Activated T-helper 9 cell treated with anti-CD3 and anti-CD28 coated beads, Interleukin-2, amount 50 U/mL, for 16 hours (primary cell): ENCODE data around the gene STAG2.

ENCODE experiments used
- DNase-seq: peaks from one replicate; pipeline ENCODE4 v3.0.0-alpha.2; 2020; ENCODE audit warnings: low read depth

STAG2 gene

DNA sequence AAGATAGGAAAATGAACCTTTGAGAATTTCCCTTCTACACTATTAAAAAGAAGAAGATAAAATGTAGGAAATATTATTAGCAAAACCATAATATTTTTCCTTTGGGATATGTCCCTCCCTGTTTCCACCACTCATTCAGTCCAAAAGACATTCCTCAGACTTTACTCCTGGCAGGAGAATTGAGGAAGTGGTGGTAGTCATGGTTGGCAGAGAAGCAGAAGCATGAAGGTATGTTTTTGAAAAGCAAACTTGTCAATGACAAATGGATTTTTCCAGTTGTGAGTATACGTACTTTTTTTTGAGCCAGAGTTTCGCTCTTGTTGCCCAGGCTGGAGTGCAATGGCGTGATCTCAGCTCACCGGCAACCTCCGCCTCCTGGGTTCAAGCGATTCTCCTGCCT is 13.7 kb downstream of the STAG2 start:
- no peak for DNase-seq

DNA sequence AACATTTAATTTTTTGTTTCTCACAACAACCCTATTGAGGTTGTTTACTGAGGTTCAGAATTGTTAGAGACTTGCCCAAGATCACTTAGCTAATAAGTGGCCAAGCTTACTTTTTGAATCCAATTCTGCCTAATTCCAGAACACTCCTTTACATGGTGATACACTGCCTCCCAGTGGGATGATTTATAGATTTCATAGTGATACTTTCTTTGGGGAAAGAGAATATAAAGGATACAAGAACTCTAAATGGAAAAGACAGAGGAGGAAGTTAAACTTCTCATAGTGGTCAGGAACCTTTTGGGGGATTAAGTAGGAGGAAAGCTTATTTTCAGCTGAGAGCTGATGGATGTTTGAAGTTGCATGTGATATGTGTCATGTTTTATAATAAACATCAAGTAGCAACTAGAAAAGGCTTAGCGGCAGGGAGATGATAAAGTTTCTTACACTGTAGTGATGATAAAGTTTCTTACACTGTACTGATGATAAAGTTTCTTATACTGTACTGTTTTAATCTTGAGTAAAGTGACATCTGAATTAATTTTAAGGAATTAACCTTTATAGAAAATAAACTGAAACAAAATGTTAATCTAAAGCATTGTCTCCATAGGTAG is 15.3 kb downstream of the STAG2 start:
- DNase-seq, result no peak

DNA sequence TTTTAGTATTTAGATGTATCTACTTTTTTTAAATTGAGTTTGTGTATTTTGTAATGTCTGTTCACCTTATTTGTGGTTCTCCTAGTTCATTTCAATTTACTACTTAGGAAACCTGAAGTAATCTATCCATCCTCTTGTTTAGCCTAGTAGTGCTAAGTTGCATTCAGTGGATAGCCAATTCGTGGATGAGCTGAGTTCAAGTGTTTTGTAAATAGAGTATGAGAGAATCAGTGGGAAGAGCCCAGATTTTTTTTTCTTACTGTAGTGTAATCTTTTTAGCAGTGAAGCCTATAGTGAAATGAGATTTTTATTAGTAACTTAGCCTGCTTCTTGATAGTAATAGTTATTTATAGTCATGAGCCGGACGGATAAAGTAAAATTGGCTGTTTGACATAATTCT is 21.7 kb downstream of the STAG2 start:
- DNase-seq, result no peak

DNA sequence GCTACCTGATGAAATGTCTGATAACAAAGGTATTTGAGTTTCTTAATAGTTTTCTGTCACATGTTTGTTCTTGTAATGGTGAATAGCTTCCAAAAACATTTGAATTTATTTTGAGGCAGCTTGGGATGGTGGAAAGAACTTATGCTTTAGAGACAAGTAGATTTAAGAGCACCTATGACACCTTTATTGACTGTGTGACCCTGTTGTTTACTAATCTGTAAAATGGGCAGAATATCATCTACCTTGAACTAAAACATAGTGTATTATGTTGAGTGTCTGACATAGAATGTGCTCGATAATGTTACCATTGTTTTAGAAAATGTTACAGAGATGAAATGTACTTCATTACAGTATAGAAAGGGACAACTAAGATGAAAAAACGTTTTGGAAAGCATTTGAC is 24.9 kb downstream of the STAG2 start:
- no peak for DNase-seq

DNA sequence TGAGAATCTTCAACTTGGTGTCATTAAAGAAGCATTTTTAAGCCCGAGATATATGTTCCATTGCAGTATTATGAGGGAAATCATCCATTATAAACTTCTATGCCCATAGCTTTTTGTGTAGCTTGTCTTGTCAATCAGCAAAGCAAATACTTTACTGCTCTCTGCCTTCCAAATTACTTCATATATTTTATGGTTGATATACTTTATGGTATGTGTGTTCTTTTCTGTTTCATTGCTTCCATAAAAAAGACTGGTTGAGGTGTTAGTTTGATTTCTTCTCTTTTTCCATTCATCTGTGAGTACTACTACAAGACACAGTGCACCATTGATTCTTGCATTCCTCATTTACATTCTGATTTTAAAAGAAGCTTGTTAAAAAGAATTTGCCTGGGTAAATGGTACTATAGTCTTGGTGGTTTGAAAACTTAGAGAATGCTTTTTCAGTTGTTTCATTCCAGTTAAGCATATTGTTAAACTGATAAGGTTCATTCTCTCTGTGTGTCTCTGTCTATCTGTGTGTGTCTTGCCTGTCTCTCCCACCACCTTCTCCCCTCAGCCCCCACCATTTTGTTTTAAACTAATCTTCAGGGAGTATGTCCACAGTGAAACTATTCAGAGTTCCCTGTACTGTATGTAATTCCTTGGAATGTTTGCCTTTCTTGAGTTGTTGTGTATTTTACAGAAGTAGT is 27.1 kb downstream of the STAG2 start:
- DNase-seq, result no peak

DNA sequence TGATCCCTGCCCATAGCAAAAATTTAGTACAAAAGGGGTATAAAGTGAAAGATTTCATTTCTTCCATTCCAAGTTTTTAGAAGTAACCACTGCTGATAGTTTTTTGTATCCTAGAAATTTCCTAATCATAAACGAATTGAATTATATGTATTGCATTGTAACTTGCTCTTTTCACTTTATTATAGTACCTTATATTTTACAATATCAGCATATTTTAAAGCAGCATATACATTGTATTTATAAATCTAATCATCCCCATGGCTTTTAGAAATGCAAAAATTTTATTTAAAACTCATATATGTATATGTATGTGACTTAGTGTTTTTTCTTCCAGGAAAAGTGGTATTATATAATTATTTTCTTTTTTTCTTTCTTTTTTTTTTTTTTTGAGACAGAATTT is 27.7 kb downstream of the STAG2 start:
- DNase-seq, result no peak

DNA sequence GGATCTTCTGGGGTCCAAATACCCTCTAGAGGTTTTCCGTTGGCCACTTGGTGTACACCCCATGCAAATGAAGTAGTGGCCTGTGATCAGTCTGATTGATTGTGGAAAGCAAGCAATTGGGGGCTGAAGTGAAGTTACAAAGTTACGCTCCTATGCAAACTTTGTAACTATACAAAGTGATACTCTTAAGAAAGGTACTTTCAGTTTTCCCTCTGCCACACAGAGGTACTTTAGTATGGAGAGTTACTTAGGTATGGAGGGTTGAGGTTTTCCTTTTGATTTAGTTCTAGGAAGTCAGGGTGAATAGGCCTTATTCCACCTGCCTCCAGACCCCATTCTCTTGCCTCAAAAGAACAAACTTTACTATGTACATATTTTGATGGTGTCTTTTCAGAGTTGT is 28.7 kb downstream of the STAG2 start:
- no peak for DNase-seq

DNA sequence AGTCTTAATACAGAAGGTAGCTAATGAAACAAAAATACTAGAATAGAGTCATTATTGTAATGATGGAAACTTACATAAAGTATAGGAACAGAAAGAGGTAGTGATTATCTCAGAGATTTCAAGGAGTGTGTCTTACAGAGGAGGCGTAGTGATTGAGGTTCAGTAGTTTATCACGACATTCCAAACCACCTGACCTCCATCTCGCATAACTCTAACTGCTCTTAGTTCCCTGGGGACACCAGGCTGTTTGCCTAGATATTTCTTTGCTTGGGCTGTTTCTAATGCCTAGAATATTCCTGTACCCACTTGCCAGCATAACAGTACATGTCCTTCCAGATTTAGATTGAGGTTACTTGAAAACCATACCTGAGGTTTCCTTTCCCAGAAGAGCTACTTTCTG is 29.1 kb downstream of the STAG2 start:
- no peak for DNase-seq

DNA sequence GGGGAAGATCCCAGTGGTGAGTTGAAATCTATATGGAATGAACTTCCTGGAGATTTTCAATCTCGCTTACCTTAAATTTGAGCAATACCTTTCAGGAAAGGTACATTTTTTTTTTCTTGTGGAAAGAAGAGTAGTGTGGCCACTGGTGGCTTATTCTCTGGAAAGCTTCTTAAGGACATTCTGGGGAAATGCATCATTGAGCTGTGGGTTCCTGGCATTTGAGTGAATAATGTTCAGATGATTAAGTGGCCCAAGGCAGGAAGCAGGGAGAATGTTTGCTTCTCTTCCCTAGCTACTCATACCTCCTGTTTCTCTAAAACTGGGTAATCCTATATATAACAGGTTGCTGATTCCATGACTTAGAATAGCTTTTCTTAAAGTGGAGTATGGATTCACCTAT is 31.8 kb downstream of the STAG2 start:
- DNase-seq, result no peak

DNA sequence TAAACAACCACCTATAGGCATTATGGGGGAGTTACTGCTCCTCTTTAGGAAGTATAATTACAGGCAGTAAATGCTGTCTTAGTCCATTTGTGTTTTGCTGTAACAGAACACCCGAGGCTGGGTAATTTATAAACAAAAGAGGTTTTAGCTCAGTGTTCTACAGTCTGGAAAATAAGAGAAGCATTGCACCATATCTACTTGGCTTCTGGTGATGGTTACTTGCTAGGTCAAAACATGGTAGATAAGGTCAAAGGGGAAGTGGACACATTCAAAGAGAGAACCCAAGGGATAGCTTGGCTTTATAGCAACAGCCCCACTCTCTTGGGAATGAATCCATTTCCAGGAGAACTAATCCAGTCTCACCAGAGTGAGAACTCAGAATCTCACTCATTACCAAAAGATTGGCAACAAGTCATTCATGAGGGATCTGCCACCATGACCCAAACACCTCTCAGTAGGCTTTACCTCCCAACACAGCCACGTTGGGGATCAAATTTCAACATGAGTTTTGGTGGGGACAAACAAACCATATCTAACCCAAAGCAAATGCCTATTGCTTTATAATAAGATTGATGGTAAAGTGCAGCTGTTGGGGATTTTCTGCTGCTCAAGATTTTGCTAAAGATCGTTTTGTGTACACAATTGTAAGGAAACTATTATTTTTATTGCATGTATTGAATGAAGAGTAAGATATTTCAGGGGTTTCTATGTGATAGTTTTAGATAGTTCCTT is 32.6 kb downstream of the STAG2 start:
- DNase-seq, result no peak

DNA sequence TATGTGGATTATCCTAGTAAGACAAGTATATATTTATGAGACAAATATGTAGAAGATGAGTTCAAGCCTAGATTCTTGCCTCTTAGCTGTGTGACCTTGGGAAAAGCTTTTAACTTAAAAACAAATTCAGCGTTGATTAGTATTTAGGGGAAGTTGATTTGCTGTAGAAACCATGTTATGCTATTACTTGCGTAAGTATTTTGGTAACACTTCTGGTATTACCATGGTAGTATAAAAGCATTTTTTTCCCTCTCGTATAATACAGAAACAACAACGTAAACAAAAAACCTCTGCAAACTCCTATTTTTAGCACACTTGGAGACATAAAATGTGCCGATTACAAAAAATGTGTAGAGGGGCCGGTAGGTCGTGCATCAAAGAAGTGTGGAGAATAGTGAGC is 33.2 kb downstream of the STAG2 start:
- no peak for DNase-seq

DNA sequence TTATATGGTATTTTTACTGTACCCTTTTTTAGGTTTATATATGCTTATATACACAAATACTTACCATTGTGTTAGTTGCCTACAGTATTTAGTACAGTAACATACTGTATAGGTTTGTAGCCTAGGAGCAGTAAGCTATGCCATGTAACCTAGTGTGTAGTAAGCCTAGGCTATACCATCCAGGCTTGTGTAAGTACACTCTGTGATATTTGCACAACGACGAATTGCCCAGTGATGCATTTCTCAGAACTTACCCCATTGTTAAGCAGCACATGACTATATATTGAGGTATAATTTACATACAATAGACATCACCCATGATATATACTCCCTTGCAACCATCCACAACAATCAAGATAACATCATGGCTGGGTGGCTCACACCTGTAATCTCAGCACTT is 40.1 kb downstream of the STAG2 start:
- DNase-seq, result no peak

DNA sequence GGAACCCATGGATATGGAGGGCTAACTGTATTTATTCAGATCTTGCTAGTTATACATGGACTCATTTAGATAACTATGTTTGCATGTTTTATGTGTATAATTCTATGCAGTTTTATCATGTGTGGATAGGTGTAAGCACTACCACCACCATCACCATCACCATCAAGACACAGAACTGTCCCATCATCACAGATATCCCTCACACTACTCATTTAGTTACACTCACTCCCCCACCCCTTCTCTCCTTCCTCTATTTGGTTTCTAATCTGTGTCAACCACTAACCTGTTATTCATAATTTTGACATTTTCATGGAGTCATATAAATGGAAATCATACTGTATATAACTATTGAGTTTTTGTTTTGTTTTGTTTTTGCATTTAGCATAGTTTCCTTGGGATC is 43.7 kb downstream of the STAG2 start:
- DNase-seq, result no peak

DNA sequence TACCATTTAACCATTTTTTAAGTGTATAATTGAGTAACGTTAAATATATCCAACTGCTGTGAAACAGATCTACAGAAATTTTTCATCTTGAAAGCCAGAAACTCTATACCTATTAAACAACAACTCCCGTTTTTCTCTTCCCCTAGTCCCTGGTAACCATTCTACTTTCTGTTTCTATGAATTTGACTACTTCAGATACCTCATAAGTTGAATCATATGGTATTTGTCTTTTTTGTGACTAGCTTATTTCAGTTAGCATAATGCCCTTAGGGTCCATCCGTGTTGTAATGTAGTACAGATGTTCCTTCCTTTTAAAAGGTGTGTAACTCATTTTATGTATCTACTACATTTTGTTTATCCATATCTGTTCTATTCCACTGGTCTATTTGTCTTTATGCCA is 48.7 kb downstream of the STAG2 start:
- no peak for DNase-seq

DNA sequence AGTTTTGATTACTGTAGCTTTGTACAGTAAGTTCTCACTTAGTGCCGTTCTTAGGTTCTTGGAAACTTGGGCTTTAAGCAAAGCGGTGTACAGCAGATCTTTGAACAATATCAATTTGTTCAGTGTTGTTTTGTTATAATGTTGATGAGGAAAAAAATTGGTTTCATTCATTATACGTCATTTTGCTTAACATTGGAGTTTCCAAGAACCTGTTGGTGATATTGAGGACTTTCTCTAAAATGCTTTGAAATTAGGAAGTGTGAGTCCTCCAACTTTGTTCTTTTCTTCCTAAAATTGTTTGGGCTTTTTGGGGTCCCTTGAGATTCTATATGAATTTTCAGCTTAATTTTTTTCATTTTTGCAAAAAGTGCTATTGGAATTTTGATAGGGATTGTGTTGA is 49.1 kb downstream of the STAG2 start:
- DNase-seq, result no peak

DNA sequence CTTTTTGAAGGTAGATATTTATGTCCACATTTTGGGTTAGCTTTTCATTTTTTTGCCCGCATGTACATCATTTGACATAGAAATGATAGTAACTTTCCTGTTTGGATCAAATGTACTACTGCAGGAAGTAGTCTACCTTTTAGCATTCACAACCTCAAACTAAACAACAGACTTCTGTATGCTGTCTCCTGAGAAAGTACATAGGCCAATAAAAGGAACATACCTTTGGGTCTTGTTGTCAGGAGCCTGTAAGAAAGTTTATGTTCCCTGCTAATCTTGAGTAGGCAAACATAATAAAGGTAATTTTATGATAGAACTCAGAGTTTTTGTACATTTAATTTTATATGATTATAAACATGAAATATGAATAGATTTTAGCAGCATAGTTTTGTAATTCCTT is 54.2 kb downstream of the STAG2 start:
- no peak for DNase-seq

DNA sequence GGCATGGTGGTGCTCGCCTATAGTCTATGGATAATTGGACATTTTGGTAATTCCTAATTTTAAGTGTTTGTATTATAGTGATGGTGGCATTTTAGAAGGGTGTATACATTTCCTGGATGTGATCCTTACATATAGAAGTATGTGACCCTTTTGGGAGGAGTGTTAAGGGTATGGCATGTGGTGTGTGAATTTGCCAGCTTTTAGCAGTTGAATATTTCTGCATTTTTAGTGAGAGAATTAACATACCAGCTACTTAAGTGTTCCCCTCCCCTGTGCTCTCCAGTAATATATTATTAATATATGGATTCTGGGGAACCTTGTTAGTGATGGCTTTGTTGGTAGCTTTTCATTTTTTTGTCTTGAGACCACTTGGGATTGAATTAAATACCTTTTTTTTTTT is 55.3 kb downstream of the STAG2 start:
- DNase-seq, result no peak

DNA sequence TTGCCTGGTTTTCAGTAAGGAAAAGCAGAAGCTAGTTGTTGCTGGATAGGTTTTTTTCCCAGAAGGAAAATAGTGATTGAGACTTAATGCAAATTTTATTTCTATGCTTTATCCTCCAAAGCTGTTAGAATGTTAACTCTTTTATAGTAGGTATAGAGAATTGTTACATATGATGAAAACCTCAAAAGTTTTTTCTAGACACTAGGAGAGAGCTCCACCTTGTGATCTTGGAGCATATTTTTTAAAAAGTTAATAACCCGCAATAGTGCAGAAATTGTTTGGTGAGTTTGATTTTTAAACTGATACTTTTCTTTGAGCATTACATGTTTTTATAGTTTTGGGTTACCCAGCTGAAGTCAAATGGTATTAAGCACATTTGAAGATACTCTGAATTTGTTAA is 56.5 kb downstream of the STAG2 start:
- DNase-seq, result no peak

DNA sequence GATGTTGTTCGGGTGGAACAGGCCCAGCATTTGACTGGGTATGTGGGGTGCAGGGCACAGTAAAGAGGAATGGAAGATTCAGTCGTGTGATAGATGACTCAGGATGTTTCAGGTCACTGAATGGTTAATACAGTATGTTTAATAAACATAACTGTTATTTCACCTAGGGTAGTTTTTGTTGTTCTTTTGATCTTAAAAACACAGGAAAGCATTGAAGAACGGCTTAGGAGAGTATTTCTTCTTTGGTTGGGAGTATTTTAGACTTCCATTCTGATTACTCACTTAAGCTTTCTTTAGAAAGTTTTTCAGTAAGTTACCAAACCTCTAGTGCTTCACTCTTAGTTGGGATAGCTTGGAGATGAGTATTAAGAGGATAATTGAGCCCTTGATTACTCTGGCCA is 62.3 kb downstream of the STAG2 start:
- no peak for DNase-seq

DNA sequence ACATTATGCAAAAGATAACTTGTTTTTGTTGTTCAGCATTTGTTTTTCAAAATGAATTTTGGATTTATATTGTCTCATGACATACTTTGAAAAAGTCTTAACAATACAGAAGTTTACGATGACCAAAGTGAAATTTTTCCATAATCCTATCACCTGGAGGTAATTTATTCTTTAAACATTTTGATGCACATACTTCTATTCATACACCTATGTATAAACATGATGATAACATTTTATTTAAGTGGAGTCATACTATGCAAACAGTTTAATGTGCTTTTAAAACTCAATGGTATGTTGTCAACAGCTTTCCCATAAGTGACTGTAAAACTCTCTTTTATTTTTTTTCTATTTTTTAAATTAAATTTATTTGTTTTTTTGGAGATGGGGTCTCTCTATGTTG is 65.0 kb downstream of the STAG2 start:
- DNase-seq, result no peak

DNA sequence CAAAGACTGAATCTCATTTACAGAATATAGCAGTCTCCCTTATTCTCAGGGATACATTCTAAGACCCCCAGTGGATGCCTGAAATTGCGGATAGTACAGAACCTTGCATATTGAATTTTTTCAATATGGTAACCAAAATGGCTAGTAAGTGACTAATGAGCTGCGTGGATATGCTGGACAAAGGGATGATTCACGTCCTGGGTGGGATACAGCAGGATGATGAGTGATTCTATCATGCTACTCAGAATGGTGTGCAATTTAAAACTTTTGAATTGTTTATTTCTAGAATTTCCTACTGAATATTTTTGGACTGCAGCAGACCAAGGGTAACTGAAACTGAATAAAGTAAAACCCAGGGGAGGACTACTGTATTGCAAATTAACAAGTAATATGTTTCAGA is 66.7 kb downstream of the STAG2 start:
- DNase-seq, result no peak

DNA sequence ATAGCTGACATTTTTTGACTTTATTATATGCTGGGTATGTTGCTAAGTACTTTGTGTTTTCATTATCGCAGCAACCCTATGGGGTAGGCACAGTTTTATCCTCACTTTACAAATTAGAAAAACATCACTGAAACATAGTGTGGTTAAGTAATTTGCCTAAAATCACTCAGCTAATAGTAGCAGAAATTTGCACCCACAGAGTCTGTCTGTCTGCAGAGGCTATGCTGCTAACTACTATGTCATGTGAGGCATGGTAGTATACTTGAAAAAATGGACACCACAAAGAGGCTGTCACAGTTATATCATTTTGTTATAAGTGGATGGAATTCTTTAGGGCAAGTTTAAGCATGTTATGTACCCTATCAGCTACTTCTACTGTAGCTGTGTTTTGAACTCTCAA is 69.0 kb downstream of the STAG2 start:
- DNase-seq, result no peak

DNA sequence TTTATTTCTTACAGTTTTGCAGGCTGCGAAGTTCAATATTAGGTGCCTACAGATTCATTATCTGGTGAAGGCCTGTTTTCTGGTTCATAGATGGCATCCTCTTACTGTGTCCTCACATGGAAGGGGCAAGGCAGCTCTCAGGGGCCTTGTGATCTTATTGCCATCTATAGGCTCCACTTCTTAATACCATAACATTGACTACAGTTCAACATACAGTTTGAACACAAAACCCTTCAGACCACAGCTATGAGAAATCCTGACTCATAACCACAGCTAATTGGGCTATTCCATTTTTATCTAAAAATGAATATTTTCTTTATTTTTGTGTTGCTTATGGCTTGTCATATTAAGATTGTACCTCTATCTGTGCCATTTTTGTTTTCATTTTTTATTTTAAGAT is 72.3 kb downstream of the STAG2 start:
- DNase-seq, result no peak

DNA sequence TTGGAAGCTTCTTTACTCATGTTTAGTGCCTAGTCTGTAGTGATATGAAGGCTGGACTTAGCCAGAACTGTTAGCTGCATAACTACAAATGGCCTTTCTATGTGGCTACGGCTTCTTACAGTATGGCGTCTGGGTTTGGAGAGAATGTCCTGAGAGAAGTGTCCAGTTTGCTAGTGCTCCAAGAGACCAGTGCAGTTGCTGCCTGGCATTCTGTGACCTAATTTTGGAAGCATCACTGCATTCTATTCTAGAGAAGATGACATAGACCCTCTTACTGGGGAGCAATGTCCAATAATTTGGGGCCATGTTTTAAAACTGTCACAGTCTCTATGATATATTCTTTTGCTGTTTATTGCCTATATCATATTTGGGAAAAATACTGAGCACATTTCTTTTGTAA is 74.2 kb downstream of the STAG2 start:
- no peak for DNase-seq
